Cardiac fibroblast (primary cell): ENCODE results near the gene KIF20A.
"Not testable (repeated sequence)": the region's sequence is repeated elsewhere in the genome, so short reads cannot be mapped to it uniquely, and the experiment has no call there.

Experiments
- DNase-seq, 2 donors: peaks; one replicate each; pipeline versions ENCODE4 v3.0.0 to v3.0.0-alpha.2; 2010; ENCODE audit warnings: low read depth in 2 of 2
- H3K4me3 ChIP-seq, 2 donors: replicated peaks in 1 of 2; 1 replicate in 1 of 2; 2 replicates in 1 of 2; pipeline ENCODE4 v1.5.1; 2011; ENCODE audit warnings: low read depth in 2 of 2, low read length in 2 of 2, mild to moderate bottlenecking in 2 of 2, moderate library complexity in 1 of 2
- CTCF ChIP-seq: IDR thresholded peaks from one replicate; pipeline ENCODE4 v1.5.1; 2011; ENCODE audit warnings: low read depth, mild to moderate bottlenecking, low read length, inconsistent platforms

KIF20A gene

GRCh38 chr5:138180841-138181240, 1.9 kb downstream of the KIF20A start:
- no peak overlapping the region for H3K4me3 ChIP-seq
- no peak for TF ChIP-seq CTCF
- no peak for DNase-seq

- no peak for DNase-seq
- H3K4me3 ChIP-seq = no peak overlapping the region
- no peak for TF ChIP-seq CTCF
These were observed 3.9 kb downstream of the KIF20A start for GRCh38 chr5:138182808-138183207.

- H3K4me3 ChIP-seq = no peak overlapping the region
- no peak for TF ChIP-seq CTCF
- no peak for DNase-seq
These were observed 7.1 kb downstream of the KIF20A start for GRCh38 chr5:138186002-138186447.

- H3K4me3 ChIP-seq = no peak overlapping the region
These were observed 9.7 kb downstream of the KIF20A start for GRCh38 chr5:138188626-138189025.

GRCh38 chr5:138192826-138193225, 13.9 kb downstream of the KIF20A start:
- DNase-seq = no peak
- no peak overlapping the region for H3K4me3 ChIP-seq
- TF ChIP-seq CTCF = no peak

More at GRCh38 chr5:138188626-138189025, 9.7 kb downstream of the KIF20A start:
- no peak for TF ChIP-seq CTCF
- no peak for DNase-seq

GRCh38 chr5:138193859-138194258, 14.9 kb downstream of the KIF20A start:
- not testable (repeated sequence) for H3K4me3 ChIP-seq, DNase-seq

- no peak for DNase-seq
- TF ChIP-seq CTCF = no peak
These were observed 32.1 kb downstream of the KIF20A start for GRCh38 chr5:138210985-138211384.

More at GRCh38 chr5:138210985-138211384, 32.1 kb downstream of the KIF20A start:
- no peak overlapping the region for H3K4me3 ChIP-seq
